OCI-LY7 (cell line): Measurements from ENCODE around the gene SPEN.

ENCODE experiments used
- CTCF ChIP-seq: fragments of 200-600 bp; sonication (generic); conservative IDR thresholded peaks from 2 replicates; pipeline ENCODE4 v1.5.1; 2014; ENCODE audit warnings: mild to moderate bottlenecking, antibody characterized with exemption, low read length, moderate library complexity, mixed read lengths
- EZH2phosphoT487 ChIP-seq: fragments of 200-600 bp; sonication (generic); IDR thresholded peaks from 2 replicates; pipeline ENCODE4 v1.6.1; 2018; ENCODE audit warnings: low read depth, borderline replicate concordance, mild to moderate bottlenecking, mixed run types, antibody characterized with exemption, low read length, moderate library complexity, mixed read lengths

GRCh38 chr1:15885701-15886610 lies 38.4 kb downstream of the SPEN start:
- TF ChIP-seq CTCF (0 out of 2 replicates have a peak, but pooled peaks have one; percentile 20), EZH2phosphoT487 (no peak)
